PC-9 (cell line): Measurements from ENCODE around the gene LY6G6D. TPM values are rescaled to one million over a fixed set of nuclear protein-coding genes. Genes with fewer than 3 reads are reported as not detected.

Source experiments
- BruUV-seq: library from RNA; stranded (reverse); fragments of 400-500 nt; replicated peaks from 2 replicates; lab custom pipeline; 2021; lab: Mats Ljungman, UMichigan
- CTCF ChIA-PET: fragments of 300-600 bp; sonication (Branson Sonifier 250); formaldehyde crosslinking; loops from one replicate; lab custom pipeline; 2022; ENCODE audit warnings: antibody characterized with exemption; lab: Charles Lee
- POLR2A ChIA-PET: fragments of 300-600 bp; sonication (Branson Sonifier 250); formaldehyde crosslinking; loops from one replicate; lab custom pipeline; 2022; ENCODE audit warnings: antibody characterized with exemption; ENCODE audit not compliant: unreplicated experiment; lab: Charles Lee
- DNase-seq, 2 experiments: peaks; one replicate each; pipeline versions ENCODE4 v3.0.0 to v3.0.0-alpha.2; 2015 to 2022; ENCODE audit warnings: mixed read lengths in 1 of 2
- H2AFZ ChIP-seq: fragments of 200-600 bp; sonication (generic); 2 replicates; pipeline ENCODE4 v1.8.1; 2017; ENCODE audit warnings: antibody characterized with exemption
- H3F3A ChIP-seq: fragments of 200-600 bp; sonication (generic); 2 replicates; pipeline ENCODE4 v1.8.1; 2017; ENCODE audit warnings: antibody characterized with exemption, mild to moderate bottlenecking, low read depth; ENCODE audit not compliant: insufficient read depth
- H3K27ac ChIP-seq: fragments of 200-600 bp; sonication (generic); 2 replicates; pipeline ENCODE4 v1.6.1; 2016; ENCODE audit warnings: mixed run types
- H3K27me3 ChIP-seq: fragments of 200-600 bp; sonication (generic); 2 replicates; pipeline ENCODE4 v1.6.1; 2016; ENCODE audit warnings: low read depth, mixed run types; ENCODE audit not compliant: insufficient read depth
- H3K36me3 ChIP-seq: fragments of 200-600 bp; sonication (generic); 2 replicates; pipeline ENCODE4 v1.6.1; 2016; ENCODE audit warnings: low read depth, mixed run types
- H3K4me1 ChIP-seq: fragments of 200-600 bp; sonication (generic); replicated peaks from 2 replicates; pipeline ENCODE4 v1.6.1; 2016; ENCODE audit warnings: mixed run types; ENCODE audit not compliant: insufficient read depth
- H3K4me2 ChIP-seq: fragments of 200-600 bp; sonication (generic); 2 replicates; pipeline ENCODE4 v1.6.1; 2017; ENCODE audit warnings: mixed run types
- H3K4me3 ChIP-seq: fragments of 200-600 bp; sonication (generic); 2 replicates; pipeline ENCODE4 v1.6.1; 2016; ENCODE audit warnings: mixed run types
- H3K79me2 ChIP-seq: fragments of 200-600 bp; sonication (generic); 2 replicates; pipeline ENCODE4 v1.6.1; 2017; ENCODE audit warnings: low read depth, mixed run types
- H3K9me2 ChIP-seq: fragments of 200-600 bp; sonication (generic); 2 replicates; pipeline ENCODE4 v1.8.1; 2017; ENCODE audit warnings: mild to moderate bottlenecking; ENCODE audit not compliant: insufficient read depth
- H3K9me3 ChIP-seq: fragments of 200-600 bp; sonication (generic); 2 replicates; pipeline ENCODE4 v1.8.1; 2016; ENCODE audit warnings: low read depth; ENCODE audit not compliant: insufficient read depth
- H4K20me1 ChIP-seq: fragments of 200-600 bp; sonication (generic); 2 replicates; pipeline ENCODE4 v1.8.1; 2017; ENCODE audit not compliant: insufficient read depth
- EZH2 ChIP-seq: fragments of 200-600 bp; sonication (generic); IDR thresholded peaks from 2 replicates; pipeline ENCODE4 v1.8.0; 2017; ENCODE audit warnings: antibody characterized with exemption, low read depth
- intact Hi-C: fragments of 100-400 bp; cut with micrococcal nuclease; formaldehyde crosslinking; loops from one replicate; pipeline ENCODE4 v1.10.0; 2022; ENCODE audit not compliant: unreplicated experiment
- total RNA-seq: library from RNA; stranded (reverse); gene quantifications from 2 replicates; pipeline ENCODE4 v1.2.3, GENCODE V29; 2021
- TF ChIP-seq, protein P1 (sequence below): fragments of 200-600 bp; sonication (generic); conservative IDR thresholded peaks from 2 replicates; pipeline ENCODE4 v1.6.1; 2017; ENCODE audit warnings: mixed run types, antibody characterized with exemption, mild to moderate bottlenecking, moderate library complexity

Gene LY6G6D
- total RNA-seq, 1 experiment from 2014 or later: not detected

DNA sequence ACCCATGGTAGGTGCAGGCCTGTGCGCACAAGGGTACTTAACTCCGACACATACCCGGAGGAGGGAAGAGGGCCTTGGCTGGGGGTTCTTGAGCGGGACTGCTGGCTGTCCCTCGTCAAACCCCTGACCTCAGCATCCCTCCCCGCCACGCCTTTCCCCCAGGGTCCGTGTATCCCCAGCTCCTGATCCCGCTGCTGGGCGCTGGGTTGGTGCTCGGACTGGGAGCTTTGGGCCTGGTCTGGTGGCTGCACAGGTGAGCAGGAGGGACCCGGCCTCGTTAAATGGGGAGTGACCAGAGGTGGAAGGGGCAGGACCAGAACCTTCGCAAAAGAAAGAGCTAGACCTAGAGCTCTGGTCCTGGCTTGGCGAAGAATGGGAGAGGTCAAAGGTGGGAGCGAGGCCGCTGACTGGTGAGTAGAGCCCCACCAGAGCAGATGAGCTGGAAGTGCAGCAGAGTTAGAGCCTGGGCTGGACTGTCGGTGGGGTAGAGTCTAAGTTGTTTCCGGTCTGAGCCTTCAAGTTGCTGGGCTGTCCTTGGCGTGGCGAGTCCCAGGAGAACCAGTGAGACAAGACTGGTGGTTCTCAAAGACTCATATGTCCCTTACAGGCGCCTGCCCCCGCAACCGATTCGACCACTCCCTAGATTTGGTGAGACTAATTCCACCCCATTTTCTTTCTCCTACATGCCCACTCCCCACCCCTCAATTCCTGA, 9.0 kb downstream of the LY6G6D start:
- Histone ChIP-seq H4K20me1 (no peaks in the 10 kb centered on the region), H3K79me2 (no peaks in the 10 kb centered on the region), H2AFZ (no peak overlapping the region), H3K27ac (no peak overlapping the region), H3K4me1 (peaks cover 26% of the 10 kb centered on the region), H3F3A (peaks cover 34% of the 10 kb centered on the region; the same call in 1 of the 2 replicates), H3K27me3 (no peaks in the 10 kb centered on the region), H3K9me2 (no peaks in the 10 kb centered on the region), H3K4me3 (no peak overlapping the region), H3K36me3 (no peaks in the 10 kb centered on the region), H3K9me3 (no peaks in the 10 kb centered on the region), H3K4me2 (no peak overlapping the region)
- ChIA-PET POLR2A (interaction anchor here (0.5 to 1.1 kb wide), 2 partner anchors 20 to 120 kb away, joined by 4 to 6 read pairs; no protein-coding TSS in a partner anchor), CTCF (no interaction called here)
- no TSS peak for BruUV-seq
- no peak for DNase-seq
- no peak for TF ChIP-seq EZH2
- TF ChIP-seq, protein P1, sequence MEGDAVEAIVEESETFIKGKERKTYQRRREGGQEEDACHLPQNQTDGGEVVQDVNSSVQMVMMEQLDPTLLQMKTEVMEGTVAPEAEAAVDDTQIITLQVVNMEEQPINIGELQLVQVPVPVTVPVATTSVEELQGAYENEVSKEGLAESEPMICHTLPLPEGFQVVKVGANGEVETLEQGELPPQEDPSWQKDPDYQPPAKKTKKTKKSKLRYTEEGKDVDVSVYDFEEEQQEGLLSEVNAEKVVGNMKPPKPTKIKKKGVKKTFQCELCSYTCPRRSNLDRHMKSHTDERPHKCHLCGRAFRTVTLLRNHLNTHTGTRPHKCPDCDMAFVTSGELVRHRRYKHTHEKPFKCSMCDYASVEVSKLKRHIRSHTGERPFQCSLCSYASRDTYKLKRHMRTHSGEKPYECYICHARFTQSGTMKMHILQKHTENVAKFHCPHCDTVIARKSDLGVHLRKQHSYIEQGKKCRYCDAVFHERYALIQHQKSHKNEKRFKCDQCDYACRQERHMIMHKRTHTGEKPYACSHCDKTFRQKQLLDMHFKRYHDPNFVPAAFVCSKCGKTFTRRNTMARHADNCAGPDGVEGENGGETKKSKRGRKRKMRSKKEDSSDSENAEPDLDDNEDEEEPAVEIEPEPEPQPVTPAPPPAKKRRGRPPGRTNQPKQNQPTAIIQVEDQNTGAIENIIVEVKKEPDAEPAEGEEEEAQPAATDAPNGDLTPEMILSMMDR: no peak
- intact Hi-C loops: no loop called here

DNA sequence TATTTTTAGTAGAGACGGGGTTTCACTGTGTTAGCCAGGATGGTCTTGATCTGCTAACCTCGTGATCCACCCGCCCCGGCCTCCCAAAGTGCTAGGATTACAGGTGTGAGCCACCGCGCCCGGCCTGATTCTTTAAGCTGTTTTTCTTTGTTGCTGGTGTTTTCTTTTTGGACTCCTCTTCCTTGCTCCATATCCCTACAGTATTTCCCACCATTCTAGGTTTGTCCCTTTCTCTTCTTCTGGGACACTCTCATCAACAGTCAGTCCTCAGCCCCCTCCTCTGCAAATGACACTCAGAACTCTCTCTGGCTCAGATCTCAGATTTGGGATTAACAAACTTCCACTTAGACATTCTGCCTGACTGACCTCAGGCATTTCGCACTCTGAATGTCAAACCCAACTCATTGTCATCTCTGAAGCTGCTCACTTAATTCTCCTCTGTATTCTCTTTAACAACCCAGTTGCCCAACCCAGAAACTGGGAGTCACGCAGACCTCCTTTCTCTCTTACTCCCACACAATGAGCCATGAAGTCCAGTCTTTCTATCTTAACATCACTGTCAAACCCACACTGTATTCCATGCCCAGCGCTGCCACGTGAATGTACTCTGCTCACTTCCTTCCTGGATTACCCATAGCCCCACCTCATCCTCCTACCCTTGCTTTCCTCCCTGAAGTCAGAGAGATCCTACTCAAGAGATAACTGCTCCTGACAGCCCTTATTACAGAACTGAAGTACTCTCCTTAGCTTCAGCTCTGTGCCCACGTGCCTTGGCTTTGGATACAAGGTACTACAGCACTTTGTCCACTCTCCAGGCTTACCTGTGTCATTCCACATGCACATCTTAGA, 10.6 kb downstream of the LY6G6D start:
- ChIA-PET CTCF (no interaction called here), POLR2A (interaction anchor here (0.6 to 1.1 kb wide), 2 partner anchors 10 to 18 kb away, joined by 3 to 6 read pairs; partner anchors contain the start of gene CLIC1)
- Histone ChIP-seq H3K27me3 (no peaks in the 10 kb centered on the region), H3K36me3 (0 out of 2 replicates have a peak, but pooled peaks cover 4% of the 10 kb centered on the region), H3F3A (peaks cover 31% of the 10 kb centered on the region), H3K9me2 (no peaks in the 10 kb centered on the region), H3K27ac (no peak overlapping the region), H4K20me1 (peaks cover 6% of the 10 kb centered on the region), H2AFZ (no peak overlapping the region), H3K79me2 (no peaks in the 10 kb centered on the region), H3K4me2 (no peak overlapping the region), H3K4me1 (peaks cover 10% of the 10 kb centered on the region), H3K4me3 (no peak overlapping the region), H3K9me3 (no peaks in the 10 kb centered on the region)
- intact Hi-C loops: no loop called here
- TF ChIP-seq, protein P1: no peak
- no peak for DNase-seq
- BruUV-seq: no TSS peak

GRCh38 chr6:31727034-31727716, 12.0 kb downstream of the LY6G6D start:
- H3K4me3 ChIP-seq: no peak overlapping the region
- no peak overlapping the region for H3K4me2 ChIP-seq
- peaks cover 4% of the 10 kb centered on the region for H3K4me1 ChIP-seq
- DNase-seq: no peak
- H4K20me1 ChIP-seq: peaks cover 8% of the 10 kb centered on the region
- H3K9me3 ChIP-seq: no peaks in the 10 kb centered on the region
- H3K79me2 ChIP-seq: peaks cover 4% of the 10 kb centered on the region; the same call in 1 of the 2 replicates
- no peak overlapping the region for H3K27ac ChIP-seq
- ChIA-PET POLR2A (interaction anchor here (0.6 kb wide), 1 partner anchor 44 kb away, joined by 4 read pairs; no protein-coding TSS in a partner anchor), CTCF (no interaction called here)
- no peaks in the 10 kb centered on the region for H3K27me3 ChIP-seq
- BruUV-seq: no TSS peak
- intact Hi-C loops: no loop called here
- peaks cover 40% of the 10 kb centered on the region for H3F3A ChIP-seq
- peaks cover 16% of the 10 kb centered on the region for H3K36me3 ChIP-seq
- TF ChIP-seq, protein P1: no peak
- TF ChIP-seq EZH2: no peak
- H3K9me2 ChIP-seq: no peaks in the 10 kb centered on the region
- H2AFZ ChIP-seq: no peak overlapping the region
